Lower lobe of right lung (tissue), 2 donors: ENCODE measurements around the gene CAMK2A. TPM values are rescaled to one million over a fixed set of nuclear protein-coding genes. Genes with fewer than 3 reads are reported as not detected.

Experiments used
- ATAC-seq, 2 donors: fragments of 200-7000 bp; cut with Tn5 transposase; one replicate each; pipeline ENCODE4 v1.9.1; 2020 to 2022; ENCODE audit warnings: mild to moderate bottlenecking in 2 of 2, moderate library complexity in 2 of 2
- DNase-seq: peaks from one replicate; pipeline ENCODE4 v3.0.0-alpha.2; 2020
- H3K27ac ChIP-seq: fragments of 200-600 bp; one replicate; pipeline ENCODE4 v1.8.0; 2022
- H3K27me3 ChIP-seq: fragments of 200-600 bp; one replicate; pipeline ENCODE4 v1.8.0; 2022; ENCODE audit warnings: low read depth
- H3K36me3 ChIP-seq: fragments of 200-600 bp; one replicate; pipeline ENCODE4 v1.8.0; 2022; ENCODE audit warnings: mild to moderate bottlenecking
- H3K4me1 ChIP-seq: fragments of 200-600 bp; one replicate; pipeline ENCODE4 v1.8.0; 2022
- H3K4me3 ChIP-seq: fragments of 200-600 bp; one replicate; pipeline ENCODE4 v1.8.0; 2022; ENCODE audit warnings: mild to moderate bottlenecking
- H3K9me3 ChIP-seq: fragments of 200-600 bp; one replicate; pipeline ENCODE4 v1.8.0; 2022
- intact Hi-C: fragments of 100-400 bp; cut with DNase I; formaldehyde crosslinking; loops from one replicate; pipeline ENCODE4 v1.11.0; 2022
- total RNA-seq: library from RNA; stranded (reverse); fragmentation: NEBNext Ultra II Directional; extraction: Animal tissue kit (Norgen Biotek cat#: 25700); gene quantifications from one replicate; pipeline ENCODE4 v1.2.1, GENCODE V29; 2021
- TF ChIP-seq, protein P1 (sequence below): fragments of 200-600 bp; IDR thresholded peaks from one replicate; pipeline ENCODE4 v1.8.0; 2022; ENCODE audit warnings: antibody characterized with exemption, mild to moderate bottlenecking
- donor health status: DM: no; HTN: yes; CAD: no; lungs with severe emphysema.

CAMK2A gene
- total RNA-seq, 1 donor from 2014 or later: 1.3 TPM

DNA sequence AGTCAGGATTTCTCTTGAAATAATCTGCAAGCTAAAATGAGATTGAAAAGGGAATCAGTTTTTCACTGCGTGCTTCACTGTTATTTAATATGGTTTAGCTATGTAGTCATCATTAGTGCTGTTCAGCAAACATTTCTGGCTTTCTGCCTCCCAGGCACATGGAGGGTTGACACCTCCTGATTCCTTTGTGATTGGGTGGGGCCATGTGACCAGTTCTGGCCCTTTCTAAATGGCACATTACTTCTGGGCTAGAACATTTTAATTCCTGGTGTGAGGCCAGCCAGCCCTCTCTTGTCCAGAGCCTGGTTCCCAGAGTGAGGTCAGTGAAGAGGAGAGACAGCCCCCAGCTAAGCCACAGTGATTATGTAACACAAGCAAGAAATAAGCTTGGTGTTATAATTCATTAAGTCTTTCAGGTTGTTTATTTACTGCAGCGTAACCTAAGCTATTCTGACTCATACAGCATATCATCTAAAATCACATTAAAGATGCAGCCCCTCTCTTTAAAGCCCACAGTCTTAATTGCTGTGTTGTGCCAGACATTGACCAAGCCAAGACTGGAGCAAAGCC lies 30.6 kb upstream of the CAMK2A start:
- no peak overlapping the region for H3K4me3 ChIP-seq
- peak overlapping the region; percentile 25 for H3K27ac ChIP-seq
- no peaks in the 10 kb centered on the region for H3K27me3 ChIP-seq
- no peaks in the 10 kb centered on the region for H3K4me1 ChIP-seq
- no peaks in the 10 kb centered on the region for H3K9me3 ChIP-seq
- no peaks in the 10 kb centered on the region for H3K36me3 ChIP-seq
- no peak for DNase-seq
- TF ChIP-seq, protein P1, sequence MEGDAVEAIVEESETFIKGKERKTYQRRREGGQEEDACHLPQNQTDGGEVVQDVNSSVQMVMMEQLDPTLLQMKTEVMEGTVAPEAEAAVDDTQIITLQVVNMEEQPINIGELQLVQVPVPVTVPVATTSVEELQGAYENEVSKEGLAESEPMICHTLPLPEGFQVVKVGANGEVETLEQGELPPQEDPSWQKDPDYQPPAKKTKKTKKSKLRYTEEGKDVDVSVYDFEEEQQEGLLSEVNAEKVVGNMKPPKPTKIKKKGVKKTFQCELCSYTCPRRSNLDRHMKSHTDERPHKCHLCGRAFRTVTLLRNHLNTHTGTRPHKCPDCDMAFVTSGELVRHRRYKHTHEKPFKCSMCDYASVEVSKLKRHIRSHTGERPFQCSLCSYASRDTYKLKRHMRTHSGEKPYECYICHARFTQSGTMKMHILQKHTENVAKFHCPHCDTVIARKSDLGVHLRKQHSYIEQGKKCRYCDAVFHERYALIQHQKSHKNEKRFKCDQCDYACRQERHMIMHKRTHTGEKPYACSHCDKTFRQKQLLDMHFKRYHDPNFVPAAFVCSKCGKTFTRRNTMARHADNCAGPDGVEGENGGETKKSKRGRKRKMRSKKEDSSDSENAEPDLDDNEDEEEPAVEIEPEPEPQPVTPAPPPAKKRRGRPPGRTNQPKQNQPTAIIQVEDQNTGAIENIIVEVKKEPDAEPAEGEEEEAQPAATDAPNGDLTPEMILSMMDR: no peak
- intact Hi-C loops: no loop called here
- ATAC-seq: peak; percentile 65 to 75

DNA sequence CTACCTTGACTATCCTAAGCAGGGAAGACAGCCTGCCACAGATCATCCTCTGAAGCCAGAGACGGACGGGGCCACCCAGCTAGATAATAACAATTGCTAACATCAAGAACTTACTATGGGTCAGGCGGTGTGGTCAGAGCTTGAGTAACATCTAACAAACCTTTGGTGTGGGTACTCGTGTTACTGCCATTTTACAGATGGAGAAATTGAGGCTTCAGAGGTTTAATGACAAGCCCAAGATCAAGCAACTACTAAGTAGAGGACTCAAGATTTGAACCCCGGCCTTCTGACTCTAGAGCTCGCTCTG lies 29.9 kb upstream of the CAMK2A start:
- Histone ChIP-seq H3K27ac (no peak overlapping the region), H3K4me1 (no peaks in the 10 kb centered on the region), H3K27me3 (no peaks in the 10 kb centered on the region), H3K9me3 (no peaks in the 10 kb centered on the region), H3K4me3 (no peak overlapping the region), H3K36me3 (no peaks in the 10 kb centered on the region)
- TF ChIP-seq, protein P1: no peak
- no peak for ATAC-seq
- intact Hi-C loops: no loop called here
- no peak for DNase-seq

DNA sequence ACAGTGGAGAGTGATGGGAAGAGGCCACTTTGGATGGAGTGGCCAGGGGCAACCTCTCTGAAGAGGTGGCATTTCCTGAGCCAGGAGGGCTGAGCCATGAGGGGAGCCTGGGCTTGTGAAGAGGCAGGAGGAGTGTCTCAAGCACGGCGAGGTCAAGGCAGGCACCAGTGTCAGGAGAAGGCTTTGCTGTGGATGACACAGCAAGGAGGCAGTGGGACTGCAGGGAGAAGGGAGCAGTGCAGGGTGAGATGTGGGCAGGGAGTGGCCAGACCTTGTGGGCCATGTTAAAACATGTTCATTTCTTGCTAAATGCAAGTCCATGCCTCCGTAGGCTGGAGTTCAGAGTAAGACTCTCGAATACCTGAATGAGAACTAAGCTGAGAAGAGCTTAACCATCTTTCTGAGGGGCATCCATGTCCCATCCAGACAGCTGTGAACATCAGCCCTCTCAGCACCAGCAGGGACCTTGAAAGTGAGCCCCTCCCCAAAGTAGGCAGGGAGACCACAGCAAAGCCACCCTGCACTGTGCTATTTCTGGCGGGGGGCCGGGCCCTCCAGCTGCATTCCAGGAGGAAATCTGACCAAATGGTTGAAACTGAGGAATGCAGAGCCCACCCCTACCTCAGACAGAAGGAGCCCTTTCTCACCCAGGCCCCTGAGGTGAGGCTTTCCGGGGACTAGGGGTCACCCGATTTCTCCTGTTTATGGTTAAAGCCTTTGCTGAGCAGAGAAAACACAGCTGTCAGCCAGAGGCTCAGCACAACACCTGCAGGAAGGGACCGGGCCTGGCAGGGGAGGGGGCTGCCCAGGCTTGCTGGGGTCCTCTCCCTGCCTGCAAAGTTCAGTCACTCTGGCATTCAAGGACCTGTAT lies 29.3 kb upstream of the CAMK2A start:
- Histone ChIP-seq H3K9me3 (no peaks in the 10 kb centered on the region), H3K4me3 (no peak overlapping the region), H3K36me3 (no peaks in the 10 kb centered on the region), H3K4me1 (no peaks in the 10 kb centered on the region), H3K27me3 (no peaks in the 10 kb centered on the region), H3K27ac (no peak overlapping the region)
- TF ChIP-seq, protein P1: no peak
- intact Hi-C loops: no loop called here
- ATAC-seq (no peak), DNase-seq (no peak)

DNA sequence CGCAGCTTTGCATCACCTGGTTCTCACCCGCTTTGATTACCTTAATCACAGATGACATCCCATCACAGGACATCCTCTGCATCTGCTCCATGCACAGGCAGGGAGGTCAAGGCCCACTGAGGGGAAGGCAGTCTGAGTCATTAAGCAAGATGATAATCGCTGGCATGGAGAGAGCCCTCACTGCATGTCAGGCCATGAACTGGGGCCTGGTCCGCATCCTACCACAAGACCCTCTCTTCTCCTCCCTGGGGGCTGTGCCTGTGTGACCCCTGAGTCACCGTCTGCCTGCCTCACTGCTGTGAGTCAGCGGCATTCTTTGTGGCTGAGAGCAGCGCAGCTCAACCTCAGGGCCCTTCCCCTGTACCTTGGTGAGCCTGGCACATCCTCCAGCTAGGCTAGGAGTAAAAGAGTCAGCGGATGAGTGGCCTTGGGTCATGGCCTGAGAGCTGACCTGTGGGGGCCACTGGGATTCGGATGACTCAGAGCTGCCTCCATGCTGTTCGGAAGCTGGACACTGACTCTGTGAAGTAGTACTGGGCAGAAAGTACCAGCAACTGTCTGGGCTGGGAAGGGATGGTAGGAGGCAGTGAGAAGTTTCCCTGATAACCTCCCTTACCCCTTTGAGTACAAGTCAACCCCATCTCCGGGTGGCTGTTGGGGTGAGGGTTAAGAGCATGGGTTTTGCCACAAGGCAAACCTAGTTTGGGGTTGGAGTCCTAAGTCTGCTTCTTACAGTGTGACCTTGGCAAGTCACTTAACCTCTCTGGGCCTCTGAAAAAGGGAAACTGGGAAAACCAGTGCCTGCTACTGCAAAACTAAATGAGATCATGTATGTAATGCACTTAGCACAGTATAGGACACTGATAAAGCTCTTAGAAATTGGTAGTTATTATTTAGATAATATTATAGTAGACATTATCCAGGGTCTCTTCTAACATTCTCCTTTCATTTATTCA lies 27.8 kb upstream of the CAMK2A start:
- Histone ChIP-seq H3K4me1 (no peaks in the 10 kb centered on the region), H3K4me3 (no peak overlapping the region), H3K9me3 (no peaks in the 10 kb centered on the region), H3K27me3 (no peaks in the 10 kb centered on the region), H3K27ac (no peak overlapping the region), H3K36me3 (no peaks in the 10 kb centered on the region)
- TF ChIP-seq, protein P1: no peak
- ATAC-seq (peak; percentile 38 to 45), DNase-seq (no peak)
- intact Hi-C loops: no loop called here

DNA sequence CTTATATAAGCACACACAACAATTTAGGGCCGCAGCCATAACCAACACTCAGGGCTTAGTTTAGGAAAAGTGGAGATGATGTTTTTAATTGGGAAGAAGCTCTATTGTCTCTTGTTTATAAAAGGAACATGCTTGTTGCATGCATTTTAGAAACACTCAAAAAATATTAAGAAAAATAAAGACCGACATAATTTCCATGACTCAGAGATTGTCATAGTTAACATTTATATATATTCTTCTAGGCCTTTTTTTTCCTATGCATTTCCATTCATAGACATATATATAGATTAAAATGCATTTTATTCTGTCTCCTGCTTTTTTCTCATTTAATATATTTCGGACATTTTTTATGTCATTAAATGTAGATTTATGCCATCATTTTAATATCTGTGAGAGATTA lies 26.7 kb upstream of the CAMK2A start:
- intact Hi-C loops: no loop called here

More for the DNA sequence above, 26.7 kb upstream of the CAMK2A start:
- no peaks in the 10 kb centered on the region for H3K36me3 ChIP-seq
- no peak overlapping the region for H3K27ac ChIP-seq
- no peaks in the 10 kb centered on the region for H3K27me3 ChIP-seq
- H3K9me3 ChIP-seq: no peaks in the 10 kb centered on the region
- no peaks in the 10 kb centered on the region for H3K4me1 ChIP-seq
- TF ChIP-seq, protein P1: no peak
- H3K4me3 ChIP-seq: no peak overlapping the region
- ATAC-seq (no peak), DNase-seq (no peak)
